DND-41 (cell line): ENCODE measurements around the gene TMEM258.

ENCODE experiments used
- ATAC-seq: fragments of 200-7000 bp; cut with Tn5 transposase; 3 replicates; pipeline ENCODE4 v1.9.1; 2021; ENCODE audit warnings: low read depth; ENCODE audit not compliant: insufficient read depth
- DNase-seq: peaks from one replicate; pipeline ENCODE4 v3.0.0-alpha.2; 2020
- H2AFZ ChIP-seq: 2 replicates; pipeline ENCODE4 v1.6.0; 2012; ENCODE audit warnings: low read depth, low read length
- H3K27ac ChIP-seq: 2 replicates; pipeline ENCODE4 v1.5.1; 2012; ENCODE audit warnings: low read length, inconsistent platforms
- H3K27me3 ChIP-seq: fragments of 200-600 bp; sonication (generic); 2 replicates; pipeline ENCODE4 v1.6.0; 2012; ENCODE audit warnings: low read length, mild to moderate bottlenecking, inconsistent platforms; ENCODE audit not compliant: insufficient read depth, poor library complexity
- H3K36me3 ChIP-seq: 2 replicates; pipeline ENCODE4 v1.5.1; 2012; ENCODE audit warnings: low read length, inconsistent platforms; ENCODE audit not compliant: insufficient read depth
- H3K4me1 ChIP-seq: 2 replicates; pipeline ENCODE4 v1.5.1; 2012; ENCODE audit warnings: mild to moderate bottlenecking, low read length; ENCODE audit not compliant: insufficient read depth
- H3K4me2 ChIP-seq: 2 replicates; pipeline ENCODE4 v1.6.0; 2012; ENCODE audit warnings: mild to moderate bottlenecking, moderate library complexity, low read length, inconsistent platforms; ENCODE audit not compliant: insufficient read depth
- H3K4me3 ChIP-seq, 2 experiments: fragments of 200-600 bp in 1 of 2; shearing (Covaris generic) in 1 of 2; 2 replicates each; pipeline ENCODE4 v1.5.1; 2012 to 2016; ENCODE audit warnings: inconsistent platforms in 2 of 2, low read length in 2 of 2, mild to moderate bottlenecking in 2 of 2, low read depth in 1 of 2, moderate library complexity in 1 of 2
- H3K79me2 ChIP-seq: 2 replicates; pipeline ENCODE4 v1.6.0; 2012; ENCODE audit warnings: low read length, inconsistent platforms; ENCODE audit not compliant: insufficient read depth
- H3K9ac ChIP-seq: 2 replicates; pipeline ENCODE4 v1.6.0; 2012; ENCODE audit warnings: low read depth, mild to moderate bottlenecking, inconsistent platforms, low read length, moderate library complexity
- H3K9me3 ChIP-seq: 2 replicates; pipeline ENCODE4 v1.5.1; 2012; ENCODE audit warnings: low read length, moderate library complexity, mild to moderate bottlenecking, inconsistent platforms; ENCODE audit not compliant: insufficient read depth, severe bottlenecking
- H4K20me1 ChIP-seq: 2 replicates; pipeline ENCODE4 v1.6.0; 2012; ENCODE audit warnings: low read length; ENCODE audit not compliant: insufficient read depth
- EZH2 ChIP-seq: IDR thresholded peaks from 3 replicates; pipeline ENCODE4 v1.6.1; 2012; ENCODE audit warnings: borderline replicate concordance, low read depth, mild to moderate bottlenecking, moderate library complexity, low read length, inconsistent platforms; ENCODE audit not compliant: severe bottlenecking
- TF ChIP-seq, protein P1 (sequence below): IDR thresholded peaks from 2 replicates; pipeline ENCODE4 v1.5.1; 2012; ENCODE audit warnings: borderline replicate concordance, low read length, moderate library complexity, mild to moderate bottlenecking; ENCODE audit not compliant: poor library complexity, severe bottlenecking; ENCODE audit errors: extremely low read depth

TMEM258 gene

DNA sequence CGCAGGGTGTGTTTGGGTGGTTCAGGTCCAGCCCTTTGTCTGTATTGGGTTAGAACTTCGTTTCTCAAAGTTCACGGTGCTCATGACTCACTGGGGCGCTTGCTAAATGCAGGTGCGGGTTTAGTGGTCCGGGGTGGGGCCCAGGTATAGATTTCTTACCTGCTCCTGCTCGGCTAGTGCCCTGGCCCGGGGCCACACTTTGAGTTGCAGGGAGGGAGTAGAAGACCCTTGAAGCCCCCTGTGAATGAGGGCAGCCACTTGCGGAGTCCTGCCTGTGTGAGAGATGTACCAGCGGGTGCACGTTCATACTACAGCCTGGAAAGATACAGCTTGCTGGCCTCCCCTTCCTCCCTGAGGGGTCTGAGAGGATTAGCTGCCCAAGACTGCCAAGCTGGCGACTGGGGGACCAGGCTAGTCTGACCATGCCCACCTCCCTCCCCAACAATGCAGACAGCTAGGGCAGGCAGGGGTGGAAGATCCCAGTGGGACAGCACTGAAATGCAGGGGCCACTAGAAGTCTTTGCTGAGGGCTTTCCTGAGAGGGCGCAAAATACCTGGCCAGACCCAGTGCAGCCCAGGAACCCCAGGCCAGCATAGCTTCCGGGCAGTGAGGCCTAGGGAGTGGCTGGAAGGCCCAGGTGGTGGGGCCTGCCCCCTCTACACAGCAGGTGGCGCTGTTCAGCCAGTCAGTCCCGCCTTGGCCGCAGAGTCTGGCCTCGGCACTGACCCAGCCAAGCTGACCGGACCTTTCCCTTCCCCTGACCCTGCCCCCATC lies 45.0 kb downstream of the TMEM258 start:
- Histone ChIP-seq H3K9ac (no peak overlapping the region), H4K20me1 (peaks cover 4% of the 10 kb centered on the region), H3K27me3 (no peaks in the 10 kb centered on the region), H3K79me2 (no peaks in the 10 kb centered on the region), H3K36me3 (no peaks in the 10 kb centered on the region), H3K4me3 (no peak overlapping the region), H3K9me3 (no peaks in the 10 kb centered on the region), H3K27ac (no peak overlapping the region), H3K4me1 (no peaks in the 10 kb centered on the region), H3K4me2 (no peak overlapping the region), H2AFZ (no peak overlapping the region)
- ATAC-seq (peak; percentile 81), DNase-seq (peak; percentile 29)
- TF ChIP-seq, protein P1, sequence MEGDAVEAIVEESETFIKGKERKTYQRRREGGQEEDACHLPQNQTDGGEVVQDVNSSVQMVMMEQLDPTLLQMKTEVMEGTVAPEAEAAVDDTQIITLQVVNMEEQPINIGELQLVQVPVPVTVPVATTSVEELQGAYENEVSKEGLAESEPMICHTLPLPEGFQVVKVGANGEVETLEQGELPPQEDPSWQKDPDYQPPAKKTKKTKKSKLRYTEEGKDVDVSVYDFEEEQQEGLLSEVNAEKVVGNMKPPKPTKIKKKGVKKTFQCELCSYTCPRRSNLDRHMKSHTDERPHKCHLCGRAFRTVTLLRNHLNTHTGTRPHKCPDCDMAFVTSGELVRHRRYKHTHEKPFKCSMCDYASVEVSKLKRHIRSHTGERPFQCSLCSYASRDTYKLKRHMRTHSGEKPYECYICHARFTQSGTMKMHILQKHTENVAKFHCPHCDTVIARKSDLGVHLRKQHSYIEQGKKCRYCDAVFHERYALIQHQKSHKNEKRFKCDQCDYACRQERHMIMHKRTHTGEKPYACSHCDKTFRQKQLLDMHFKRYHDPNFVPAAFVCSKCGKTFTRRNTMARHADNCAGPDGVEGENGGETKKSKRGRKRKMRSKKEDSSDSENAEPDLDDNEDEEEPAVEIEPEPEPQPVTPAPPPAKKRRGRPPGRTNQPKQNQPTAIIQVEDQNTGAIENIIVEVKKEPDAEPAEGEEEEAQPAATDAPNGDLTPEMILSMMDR = peak; percentile 80
- TF ChIP-seq EZH2 = no peak

DNA sequence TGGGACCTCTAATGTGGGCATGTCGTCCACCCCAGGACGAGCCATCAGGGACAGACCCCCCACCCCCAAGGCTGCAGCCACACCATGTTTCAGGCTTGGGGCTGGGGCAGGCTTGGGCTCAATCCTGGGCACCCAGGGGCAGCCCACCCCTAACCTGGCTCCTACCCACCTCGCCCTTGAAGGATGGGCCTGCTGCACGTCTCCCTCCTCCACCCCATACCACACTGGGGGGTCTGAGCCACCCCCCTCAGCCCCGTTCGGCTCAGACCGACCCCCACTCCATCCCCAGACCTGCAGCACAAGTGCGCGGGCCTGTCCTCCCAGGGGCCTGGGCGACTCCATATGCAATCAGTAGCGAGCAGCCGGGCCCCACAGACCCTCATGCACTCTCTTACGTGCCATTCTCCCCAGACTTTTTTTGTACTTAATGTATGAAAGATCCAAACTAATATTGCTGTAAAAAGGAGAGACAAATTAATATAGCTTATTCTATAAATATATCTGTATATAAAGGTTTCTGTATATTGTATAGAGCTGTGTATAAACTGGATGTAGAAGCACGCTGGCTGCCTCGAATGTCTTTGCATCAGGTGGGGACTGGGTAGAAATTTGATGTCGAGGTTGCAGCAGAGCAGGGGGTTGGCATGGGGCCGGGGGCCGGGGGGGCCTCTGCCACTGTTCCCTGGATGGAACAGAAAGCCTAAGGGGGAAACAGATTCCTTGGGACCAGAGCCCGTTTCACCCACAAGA lies 45.8 kb downstream of the TMEM258 start:
- Histone ChIP-seq H3K27me3 (no peaks in the 10 kb centered on the region), H3K79me2 (no peaks in the 10 kb centered on the region), H3K9me3 (no peaks in the 10 kb centered on the region), H3K4me3 (no peak overlapping the region), H3K36me3 (no peaks in the 10 kb centered on the region), H3K27ac (no peak overlapping the region), H3K9ac (no peak overlapping the region), H4K20me1 (peaks cover 4% of the 10 kb centered on the region), H3K4me2 (no peak overlapping the region), H2AFZ (no peak overlapping the region), H3K4me1 (no peaks in the 10 kb centered on the region)
- TF ChIP-seq, protein P1 = no peak
- TF ChIP-seq EZH2 = no peak
- DNase-seq (no peak), ATAC-seq (no peak)

DNA sequence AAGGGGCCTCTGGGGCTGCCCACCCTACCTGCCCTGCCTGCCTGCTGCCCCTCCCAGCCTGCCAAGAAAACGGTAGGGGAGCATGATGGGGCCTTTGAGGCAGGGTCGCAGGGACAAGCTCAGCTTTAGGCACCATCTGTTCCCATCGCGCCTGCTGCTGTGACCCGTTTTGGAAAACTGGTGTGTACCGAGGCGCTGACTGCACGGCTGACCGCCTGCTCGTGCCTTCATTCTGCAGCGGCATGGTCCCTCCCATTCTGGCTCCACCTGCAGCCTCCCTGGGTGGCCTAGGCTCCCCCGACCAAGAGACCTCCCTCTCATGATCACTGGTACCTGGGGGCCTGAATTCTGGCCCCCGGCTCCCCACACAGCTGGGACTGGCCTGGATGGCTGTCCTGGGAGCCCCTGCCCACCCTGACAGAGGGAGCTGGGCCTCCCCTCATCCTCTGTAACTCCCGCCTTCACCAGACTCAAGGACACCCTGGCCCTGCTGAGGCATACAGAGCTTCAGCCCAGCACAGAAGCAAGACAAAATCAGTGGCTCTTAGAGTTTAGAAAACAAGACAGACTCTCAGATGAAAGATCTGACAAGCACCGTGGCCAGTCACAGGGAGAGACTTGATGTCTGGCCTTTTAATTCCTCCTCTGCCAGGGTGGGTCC lies 46.5 kb downstream of the TMEM258 start:
- no peaks in the 10 kb centered on the region for H3K36me3 ChIP-seq
- H3K79me2 ChIP-seq = no peaks in the 10 kb centered on the region
- no peak for TF ChIP-seq EZH2
- TF ChIP-seq, protein P1 = no peak

More for the DNA sequence above, 46.5 kb downstream of the TMEM258 start:
- H3K4me1 ChIP-seq = no peaks in the 10 kb centered on the region
- H2AFZ ChIP-seq = no peak overlapping the region
- no peak overlapping the region for H3K27ac ChIP-seq
- H4K20me1 ChIP-seq = peaks cover 4% of the 10 kb centered on the region
- H3K9me3 ChIP-seq = no peaks in the 10 kb centered on the region
- H3K27me3 ChIP-seq = no peaks in the 10 kb centered on the region
- no peak overlapping the region for H3K4me2 ChIP-seq
- ATAC-seq (no peak), DNase-seq (no peak)
- H3K4me3 ChIP-seq = no peak overlapping the region
- no peak overlapping the region for H3K9ac ChIP-seq
